Measurements from ENCODE around the gene EVPLL.

EVPLL gene

GRCh38 chr17:18353541-18353940, 24.0 kb upstream of the EVPLL start:
- no peak for DNase-seq (ENCODE audit: low spot score)
- Histone ChIP-seq H3K27ac (no peak overlapping the region), H3K4me3 (no peak overlapping the region)
- no peak for TF ChIP-seq CTCF (IDR thresholded peaks at IDR 0.05)

- H3K4me3 ChIP-seq, result no peak overlapping the region
- no peak for DNase-seq (ENCODE audit: low spot score)
- TF ChIP-seq CTCF (IDR thresholded peaks at IDR 0.05), result no peak
- peak overlapping the region in 1 of 2 donors; percentile 62 for H3K27ac ChIP-seq
Observed at GRCh38 chr17:18356624-18357023, 21.0 kb upstream of the EVPLL start.

GRCh38 chr17:18360518-18360917, 17.1 kb upstream of the EVPLL start:
- H3K27ac ChIP-seq, result no peak overlapping the region
- no peak overlapping the region for H3K4me3 ChIP-seq
- TF ChIP-seq CTCF (IDR thresholded peaks at IDR 0.05), result no peak
- no peak for DNase-seq (ENCODE audit: low spot score)

DNA sequence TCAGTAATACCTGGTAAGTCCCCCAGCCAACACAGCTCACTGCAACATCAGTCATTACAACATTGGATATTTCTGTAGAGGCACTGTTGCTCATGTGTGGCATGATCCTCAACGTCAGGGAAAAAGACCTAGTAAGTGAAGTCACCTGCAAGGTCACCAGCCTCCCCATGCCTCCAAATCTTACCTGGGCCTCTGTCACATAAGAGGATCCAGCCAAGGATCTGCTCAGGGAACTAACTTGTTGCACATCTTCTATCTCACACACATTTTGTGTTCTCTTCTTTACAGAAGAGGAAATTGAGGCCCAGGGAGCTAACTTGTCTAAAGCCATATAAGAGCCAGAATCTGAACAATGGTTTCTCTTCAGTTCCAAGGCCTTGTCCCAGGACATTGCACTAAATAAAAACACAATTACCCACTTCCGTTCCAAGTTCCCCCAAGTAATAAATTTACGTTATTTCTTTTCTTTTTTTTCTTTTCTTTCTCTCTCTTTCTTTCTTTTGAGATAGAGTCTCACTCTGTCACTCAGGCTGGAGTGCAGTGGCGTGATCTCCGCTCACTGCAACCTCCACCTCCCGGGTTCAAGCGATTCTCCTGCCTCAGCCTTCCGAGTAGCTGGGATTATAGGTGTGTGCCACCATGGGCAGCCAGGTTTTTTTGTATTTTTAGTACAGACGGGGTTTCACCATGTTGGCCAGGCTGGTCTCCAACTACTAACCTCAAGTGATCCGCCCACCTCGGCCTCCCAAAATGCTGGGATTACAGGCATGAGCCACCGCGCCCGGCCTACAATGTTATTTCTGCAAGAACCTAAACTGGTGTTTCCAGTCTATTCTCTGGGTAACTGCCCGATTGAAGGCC, 15.5 kb upstream of the EVPLL start:
- DNase-seq (ENCODE audit: low spot score), result no peak
- no peak for TF ChIP-seq CTCF (IDR thresholded peaks at IDR 0.05)

GRCh38 chr17:18362698-18363100, 14.9 kb upstream of the EVPLL start:
- H3K4me3 ChIP-seq, result peak overlapping the region; percentile 97
- no peak for DNase-seq (ENCODE audit: low spot score)
- TF ChIP-seq CTCF (IDR thresholded peaks at IDR 0.05), result no peak
- peak overlapping the region; percentile 40 to 87 for H3K27ac ChIP-seq

More for the DNA sequence above, 15.5 kb upstream of the EVPLL start:
- Histone ChIP-seq H3K4me3 (peak overlapping the region; percentile 97), H3K27ac (peak overlapping the region; percentile 40 to 87)

DNA sequence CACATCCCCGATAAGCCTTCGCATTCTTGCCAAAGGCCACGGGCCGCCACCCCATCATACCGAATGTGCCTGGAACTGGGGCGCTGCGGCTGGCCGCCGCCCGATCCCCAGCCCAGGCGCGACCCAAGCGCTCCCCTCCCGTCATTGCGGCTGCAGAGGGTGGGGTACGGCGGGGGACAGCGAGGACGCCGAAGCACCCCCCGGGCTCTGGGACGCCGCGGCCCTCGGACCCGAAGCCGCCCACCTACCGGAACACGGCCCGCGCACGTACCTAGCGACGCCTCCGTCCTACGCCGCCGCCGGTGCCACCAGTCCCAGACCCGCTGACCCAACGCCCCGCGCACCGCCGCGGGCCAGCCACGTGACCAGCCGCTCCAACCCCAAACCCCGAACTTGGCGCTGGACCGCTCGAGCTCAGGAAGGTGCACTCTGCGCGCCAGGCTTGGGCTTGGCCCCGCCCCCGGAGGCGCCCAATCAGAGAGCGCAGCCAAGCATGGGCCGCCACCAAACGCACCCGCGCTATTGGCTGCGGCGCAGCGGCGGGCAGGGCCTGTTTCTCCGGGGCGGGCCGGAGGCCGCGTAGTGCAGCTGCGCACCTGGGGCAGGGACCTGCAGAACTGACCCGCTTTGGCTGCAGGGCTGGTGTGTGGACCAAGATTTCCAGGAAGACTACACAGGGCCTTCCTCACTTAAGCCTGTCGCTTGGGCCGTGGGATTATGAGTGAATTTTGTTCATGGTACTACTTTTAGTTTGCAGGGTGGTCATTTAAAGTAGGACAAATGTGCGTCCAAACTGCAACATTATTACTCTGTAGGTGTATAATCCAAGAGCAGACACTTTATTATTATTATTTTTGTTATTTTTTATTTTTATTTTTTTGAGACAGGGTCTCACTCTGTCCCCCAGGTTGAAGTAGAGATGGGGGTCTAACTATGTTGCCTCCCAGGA, 14.2 kb upstream of the EVPLL start, which contains the start of gene SHMT1:
Gene SHMT1, minus strand, starts transcription at position 450 of the 949 bp plus-strand sequence. CDS start 7,569 bp downstream, outside the sequence.
- peak within 1 kb of the TSS; percentile 97 for H3K4me3 ChIP-seq
- DNase-seq (ENCODE audit: low spot score), result peak; percentile 95
- TF ChIP-seq CTCF (IDR thresholded peaks at IDR 0.05), result no peak
- H3K27ac ChIP-seq, result peak within 1 kb of the TSS; percentile 40 to 87

All from coronary artery (tissue), 2 donors.